ENCODE results near the gene VANGL2.

The VANGL2 gene

GRCh38 chr1:160419838-160420169 is 19.4 kb downstream of the VANGL2 start:
- no peak for TF ChIP-seq REST (IDR thresholded peaks at IDR 0.05; ENCODE audit: insufficient read depth in 1 of 2, low read depth in 2 of 2, low read length in 2 of 2)
- TF ChIP-seq FOXP2 (optimal IDR thresholded peaks at IDR 0.05; ENCODE audit: borderline replicate concordance, extremely low read depth, extremely low read length, insufficient read depth): no peak
- no peak for TF ChIP-seq TAF1 (IDR thresholded peaks at IDR 0.05; ENCODE audit: borderline replicate concordance, insufficient read depth, low read length)
- TF ChIP-seq SIN3A (IDR thresholded peaks at IDR 0.05; ENCODE audit: borderline replicate concordance, insufficient read depth, low read length): no peak
- TF ChIP-seq POLR2AphosphoS5 (IDR thresholded peaks at IDR 0.05; ENCODE audit: low read depth, low read length): no peak

GRCh38 chr1:160420881-160421842 is 20.8 kb downstream of the VANGL2 start:
- TF ChIP-seq REST (IDR thresholded peaks at IDR 0.05; ENCODE audit: insufficient read depth in 1 of 2, low read depth in 2 of 2, low read length in 2 of 2) (no peak), SIN3A (IDR thresholded peaks at IDR 0.05; ENCODE audit: borderline replicate concordance, insufficient read depth, low read length) (no peak), FOXP2 (optimal IDR thresholded peaks at IDR 0.05; ENCODE audit: borderline replicate concordance, extremely low read depth, extremely low read length, insufficient read depth) (no peak), POLR2AphosphoS5 (IDR thresholded peaks at IDR 0.05; ENCODE audit: low read depth, low read length) (no peak)

GRCh38 chr1:160421881-160422280 is 21.5 kb downstream of the VANGL2 start:
- no peak for TF ChIP-seq FOXP2 (optimal IDR thresholded peaks at IDR 0.05; ENCODE audit: borderline replicate concordance, extremely low read depth, extremely low read length, insufficient read depth)
- no peak for TF ChIP-seq TAF1 (IDR thresholded peaks at IDR 0.05; ENCODE audit: borderline replicate concordance, insufficient read depth, low read length)
- no peak for TF ChIP-seq POLR2AphosphoS5 (IDR thresholded peaks at IDR 0.05; ENCODE audit: low read depth, low read length)
- TF ChIP-seq REST (IDR thresholded peaks at IDR 0.05; ENCODE audit: insufficient read depth in 1 of 2, low read depth in 2 of 2, low read length in 2 of 2): no peak
- TF ChIP-seq SIN3A (IDR thresholded peaks at IDR 0.05; ENCODE audit: borderline replicate concordance, insufficient read depth, low read length): no peak

- TF ChIP-seq TAF1 (IDR thresholded peaks at IDR 0.05; ENCODE audit: borderline replicate concordance, insufficient read depth, low read length) (no peak), SIN3A (IDR thresholded peaks at IDR 0.05; ENCODE audit: borderline replicate concordance, insufficient read depth, low read length) (no peak), POLR2AphosphoS5 (IDR thresholded peaks at IDR 0.05; ENCODE audit: low read depth, low read length) (no peak), REST (IDR thresholded peaks at IDR 0.05; ENCODE audit: insufficient read depth in 1 of 2, low read depth in 2 of 2, low read length in 2 of 2) (no peak), FOXP2 (optimal IDR thresholded peaks at IDR 0.05; ENCODE audit: borderline replicate concordance, extremely low read depth, extremely low read length, insufficient read depth) (no peak)
Measured at GRCh38 chr1:160423966-160424365, 23.6 kb downstream of the VANGL2 start.
